ENCODE measurements around the gene KIF22.
"Not testable (repeated sequence)": the region's sequence is repeated elsewhere in the genome, so short reads cannot be mapped to it uniquely, and the experiment has no call there.

Gene KIF22

GRCh38 chr16:29815793-29816693, 25.5 kb downstream of the KIF22 start, which contains the start of gene PAGR1:
PAGR1 (plus strand) TSS chr16:29816152; CDS start chr16:29816526, 374 bp downstream.
- peak; percentile 99 for DNase-seq

GRCh38 chr16:29816694-29817441, 26.3 kb downstream of the KIF22 start:
- DNase-seq = no peak

- DNase-seq = no peak
These were observed 27.5 kb downstream of the KIF22 start for GRCh38 chr16:29818082-29818481.

- no peak for DNase-seq
These were observed 29.0 kb downstream of the KIF22 start for GRCh38 chr16:29819506-29819905.

- DNase-seq = no peak
These were observed 29.7 kb downstream of the KIF22 start, which contains the start of gene MVP for GRCh38 chr16:29820271-29820701. MVP (plus strand) TSS chr16:29820462; CDS start chr16:29830550, 10,088 bp downstream.

- no peak for DNase-seq
These were observed 30.4 kb downstream of the KIF22 start for GRCh38 chr16:29820730-29821642.

GRCh38 chr16:29821643-29822115, 31.1 kb downstream of the KIF22 start:
- no peak for DNase-seq

GRCh38 chr16:29824589-29825144, 34.1 kb downstream of the KIF22 start:
- peak; percentile 48 for DNase-seq

GRCh38 chr16:29825145-29826044, 34.8 kb downstream of the KIF22 start:
- DNase-seq = peak; percentile 94

GRCh38 chr16:29826342-29826695, 35.8 kb downstream of the KIF22 start:
- no peak for DNase-seq

- DNase-seq = no peak
These were observed 40.2 kb downstream of the KIF22 start for GRCh38 chr16:29830774-29831173.

- DNase-seq = no peak
These were observed 40.9 kb downstream of the KIF22 start for GRCh38 chr16:29831490-29831889.

GRCh38 chr16:29833219-29833618, 42.7 kb downstream of the KIF22 start:
- DNase-seq = not testable (repeated sequence)

GRCh38 chr16:29834079-29834478, 43.5 kb downstream of the KIF22 start:
- no peak for DNase-seq

- DNase-seq = no peak
These were observed 45.4 kb downstream of the KIF22 start for GRCh38 chr16:29835926-29836325.

GRCh38 chr16:29836623-29837022, 46.1 kb downstream of the KIF22 start:
- DNase-seq = no peak

- no peak for DNase-seq
These were observed 47.3 kb downstream of the KIF22 start for GRCh38 chr16:29837841-29838240.

GRCh38 chr16:29839822-29840221, 49.3 kb downstream of the KIF22 start:
- no peak for DNase-seq

- no peak for DNase-seq
These were observed 49.7 kb downstream of the KIF22 start for GRCh38 chr16:29840240-29840639.

- DNase-seq = no peak
These were observed 51.1 kb downstream of the KIF22 start for GRCh38 chr16:29841631-29842030.

GRCh38 chr16:29842732-29843346, 52.3 kb downstream of the KIF22 start:
- DNase-seq = no peak
